ENCODE data around the gene OR2H1.

DNA sequence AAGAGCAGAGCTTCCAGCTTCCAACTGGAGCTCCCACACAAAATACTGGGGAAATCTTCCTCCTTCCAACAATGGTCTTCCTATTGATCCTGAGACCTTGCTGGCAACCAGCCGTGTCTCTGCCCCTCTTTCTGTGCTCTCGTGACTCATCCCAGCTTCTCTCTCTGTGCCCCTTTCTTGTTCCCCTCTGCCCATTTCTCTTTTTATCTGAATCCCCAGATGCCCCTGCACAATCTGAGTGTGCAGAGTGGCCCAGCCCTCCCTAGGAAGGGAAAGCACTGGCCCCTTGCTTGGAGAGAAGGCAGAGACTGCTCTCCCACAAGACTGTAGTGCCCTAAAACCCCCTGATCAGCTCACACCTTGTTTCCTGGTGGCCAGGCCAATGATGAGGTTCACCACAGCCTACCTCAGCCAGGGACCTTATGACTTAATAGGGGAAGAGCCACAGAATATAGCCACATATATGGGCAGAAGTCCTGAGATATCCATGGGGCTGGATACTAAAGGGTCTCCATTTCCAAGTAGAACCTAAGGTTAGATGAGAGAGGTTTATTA lies 53.9 kb downstream of the OR2H1 start:
- TF ChIP-seq GATA3 (IDR thresholded peaks at IDR 0.05; ENCODE audit: low read depth, low read length) (no peak), GATA2 (IDR thresholded peaks at IDR 0.05; ENCODE audit: low read depth, low read length) (no peak)
